ENCODE measurements around the gene SF3B4.

GRCh38 chr1:149903836-149904491 is 23.6 kb downstream of the SF3B4 start:
- TF ChIP-seq CTCF (IDR thresholded peaks at IDR 0.05) (no peak), POLR2A (IDR thresholded peaks at IDR 0.05) (no peak)

Measured in lower leg skin (tissue), 3 donors.